Midbrain (tissue), 1 donor: ENCODE measurements around the gene ULK3.

Source experiments
- DNase-seq: peaks from one replicate; lab custom pipeline; 2025; lab: John Stamatoyannopoulos, UW

The ULK3 gene

DNA sequence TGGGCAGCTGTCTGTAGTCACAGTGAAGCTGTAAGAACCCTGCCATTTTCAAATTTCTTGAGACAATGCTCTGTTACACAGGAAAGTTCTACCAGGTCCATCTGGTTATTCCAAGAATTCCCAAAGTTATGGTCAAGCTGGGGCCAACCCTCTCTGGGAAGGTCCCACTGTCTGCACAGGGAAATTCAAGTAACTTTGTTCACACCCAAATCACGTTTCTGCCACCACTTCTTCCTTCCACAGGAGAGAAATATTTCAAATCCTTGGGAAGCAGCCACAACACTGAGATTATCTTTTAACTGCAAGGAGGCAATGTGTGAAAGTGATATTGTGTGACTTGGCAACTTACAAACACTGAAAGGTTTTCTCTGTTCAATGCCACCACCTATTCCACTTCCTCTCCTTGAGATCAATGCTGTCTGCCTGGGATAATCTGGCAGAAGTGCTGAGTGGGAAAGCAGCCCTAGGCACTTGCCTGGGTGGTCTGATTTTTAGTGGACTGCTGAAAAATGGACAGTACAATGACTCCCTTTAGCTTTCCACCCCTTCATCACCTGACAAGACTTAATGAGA lies 24.6 kb upstream of the ULK3 start:
- DNase-seq: no peak

DNA sequence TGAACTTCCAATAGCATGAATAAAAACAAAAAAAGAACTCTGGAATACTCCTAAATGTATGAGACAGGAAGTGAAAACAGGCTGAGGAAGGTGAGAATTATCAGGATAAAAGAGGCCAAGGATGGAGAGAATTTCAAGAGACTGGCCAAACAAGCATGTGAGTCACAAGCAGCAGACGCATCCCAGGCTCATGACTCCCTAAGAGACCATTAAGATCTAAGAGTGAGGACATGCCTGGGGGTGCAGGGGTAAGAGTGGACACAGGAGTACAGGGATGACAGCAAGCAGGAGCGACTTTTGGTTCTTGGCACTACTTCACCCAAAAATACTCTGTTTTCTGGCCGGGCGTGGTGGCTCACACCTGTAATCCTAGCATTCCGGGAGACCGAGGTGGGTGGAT lies 23.1 kb upstream of the ULK3 start:
- no peak for DNase-seq

DNA sequence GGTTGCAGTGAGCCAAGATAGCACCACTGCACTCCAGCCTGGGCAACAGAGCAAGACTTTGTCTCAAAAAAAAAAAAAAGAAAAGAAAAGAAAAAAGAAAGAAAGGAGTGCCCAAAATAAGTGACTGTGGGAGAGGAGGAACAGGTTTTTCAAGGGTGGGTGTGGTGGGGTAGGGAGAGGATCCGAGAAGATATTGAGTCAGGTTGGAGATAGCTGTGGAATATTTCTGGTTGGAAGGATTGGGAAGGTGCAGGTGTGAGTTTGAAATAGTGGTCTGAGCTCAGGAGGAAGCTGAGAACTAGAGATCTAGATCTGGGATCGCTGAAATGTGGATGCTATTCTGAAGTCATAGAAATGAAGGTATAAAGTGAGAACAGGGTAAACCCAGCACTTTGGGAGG lies 22.4 kb upstream of the ULK3 start:
- no peak for DNase-seq

DNA sequence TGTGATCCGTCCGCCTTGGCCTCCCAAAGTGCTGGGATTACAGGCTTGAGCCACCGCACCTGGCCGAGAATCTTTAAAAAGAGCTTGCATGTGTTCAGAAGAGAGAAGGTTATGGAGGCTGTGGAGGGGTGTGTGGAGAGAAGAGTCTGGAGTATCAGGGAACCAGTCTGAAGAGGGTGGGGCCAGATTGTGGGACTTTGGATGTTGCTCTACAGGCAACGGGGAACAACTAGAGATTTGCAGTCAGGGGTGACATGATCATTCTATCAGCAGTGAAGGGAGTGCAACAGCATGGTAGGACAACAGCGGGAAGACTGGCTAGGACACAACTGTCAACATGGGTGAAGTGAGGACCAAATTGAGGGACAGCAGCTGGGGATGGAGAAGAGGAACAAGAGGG lies 21.3 kb upstream of the ULK3 start:
- DNase-seq: no peak

DNA sequence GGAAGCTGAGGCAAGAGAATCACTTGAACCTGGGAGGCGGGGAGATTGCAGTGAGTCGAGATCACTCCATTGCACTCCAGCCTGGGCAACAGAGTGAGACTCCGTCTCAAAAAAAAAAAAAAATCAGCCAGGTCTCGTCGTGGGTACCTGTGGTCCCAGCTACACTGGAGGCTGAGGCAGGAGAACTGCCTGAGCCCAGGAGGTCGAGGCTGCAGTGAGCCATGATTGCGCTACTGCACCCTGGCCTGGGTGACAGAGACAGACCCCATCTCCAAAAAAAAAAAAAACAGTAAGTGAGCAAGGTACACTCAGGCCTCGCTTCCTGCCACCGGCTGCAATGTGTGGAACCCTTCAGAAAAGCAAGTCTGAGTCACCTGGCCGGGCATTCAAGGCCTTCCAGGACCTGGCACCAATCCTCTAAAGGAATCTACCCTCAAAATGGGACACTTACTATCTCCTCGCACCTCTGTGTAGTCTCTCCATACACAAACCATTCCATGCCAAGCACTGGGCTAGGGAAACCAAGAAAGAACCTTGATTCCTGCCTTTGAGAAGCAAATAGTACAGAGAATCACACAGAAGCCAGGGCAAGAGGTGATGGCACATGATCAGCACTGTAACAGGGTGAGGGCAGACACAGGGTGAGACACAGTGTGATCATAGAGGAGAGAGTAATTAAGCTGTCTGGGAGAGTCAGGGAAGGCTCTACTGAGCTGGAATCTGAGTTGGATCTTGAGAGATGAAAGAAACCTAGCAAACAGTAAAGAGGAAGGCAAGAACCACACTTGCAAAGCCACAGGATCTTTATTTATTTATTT lies 20.5 kb upstream of the ULK3 start:
- DNase-seq: no peak

DNA sequence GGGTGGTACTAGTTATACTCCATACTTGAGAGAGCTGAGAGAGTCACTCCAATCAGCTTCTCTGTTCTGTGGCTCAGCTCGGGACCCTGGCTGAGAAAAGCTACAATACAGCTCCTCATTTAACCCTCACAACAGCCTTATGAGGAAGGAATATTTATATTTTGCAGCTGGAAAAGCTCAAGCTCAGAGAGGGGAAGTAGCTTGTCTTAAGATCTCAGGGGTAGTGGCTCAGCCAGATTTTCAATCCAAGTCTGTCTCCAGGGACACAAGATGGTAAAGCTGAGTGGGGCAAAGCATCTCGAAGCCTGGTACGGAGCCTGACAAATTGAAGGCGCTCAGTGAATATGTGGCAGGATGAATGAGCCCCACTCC lies 15.4 kb upstream of the ULK3 start:
- no peak for DNase-seq

DNA sequence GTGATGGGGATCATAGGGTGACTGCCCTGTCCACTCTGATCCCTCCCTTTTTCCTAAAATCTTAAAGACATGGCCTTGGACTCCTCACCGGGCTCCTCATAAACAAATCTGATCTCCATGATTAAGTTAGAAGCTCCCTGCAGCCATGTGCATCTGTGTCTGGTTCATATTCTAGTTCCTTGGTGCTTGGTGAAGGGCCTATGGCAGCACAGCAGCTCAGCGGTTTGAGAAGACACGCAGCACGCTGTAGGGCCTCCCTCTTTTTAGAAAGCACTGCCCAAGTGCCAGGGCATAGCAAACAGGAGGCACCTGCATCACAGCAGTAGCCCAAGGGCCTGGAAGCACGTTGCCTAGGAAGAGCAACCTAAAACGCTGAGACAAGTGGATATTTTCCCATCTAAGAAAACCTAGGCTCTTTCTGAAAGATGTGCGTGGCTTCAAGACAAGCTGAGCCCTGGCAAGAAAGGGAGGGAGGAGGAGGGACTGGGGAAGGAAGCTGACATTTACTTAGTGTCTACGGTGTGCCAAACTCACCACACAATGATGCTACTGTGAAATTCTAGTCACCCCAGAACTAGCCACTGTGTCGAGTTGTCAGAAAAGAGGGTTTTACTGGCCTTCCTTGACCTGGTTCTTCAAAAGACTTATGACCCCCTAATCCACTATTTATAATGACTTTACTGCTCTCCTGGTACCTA lies 14.9 kb upstream of the ULK3 start:
- no peak for DNase-seq

DNA sequence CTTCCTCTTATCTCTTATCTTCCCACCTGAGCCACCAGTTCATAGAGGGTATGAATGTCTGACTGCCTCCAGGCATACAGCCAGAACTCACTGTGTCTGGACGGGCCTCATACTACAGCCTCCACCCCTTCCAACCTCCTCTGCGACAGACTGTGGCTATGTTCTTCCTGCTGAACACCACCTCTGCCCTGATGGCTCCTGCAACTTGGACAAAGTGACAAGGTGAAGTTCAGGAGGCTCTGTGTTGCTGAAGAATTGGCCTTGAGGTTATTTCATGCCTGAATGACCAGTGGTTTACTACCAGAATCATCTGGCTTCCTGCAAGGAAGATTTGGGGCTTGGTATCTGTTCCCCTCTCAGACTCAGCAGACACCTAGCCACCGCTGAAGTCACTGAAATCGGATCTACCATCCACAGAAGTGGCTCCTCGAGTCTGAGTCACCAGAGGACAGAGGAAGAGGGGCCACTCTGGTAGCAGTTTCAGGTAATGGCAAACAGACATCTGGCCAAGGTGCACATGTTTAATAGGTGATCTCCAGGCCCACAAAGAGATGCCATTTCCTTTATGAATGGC lies 14.2 kb upstream of the ULK3 start:
- no peak for DNase-seq

DNA sequence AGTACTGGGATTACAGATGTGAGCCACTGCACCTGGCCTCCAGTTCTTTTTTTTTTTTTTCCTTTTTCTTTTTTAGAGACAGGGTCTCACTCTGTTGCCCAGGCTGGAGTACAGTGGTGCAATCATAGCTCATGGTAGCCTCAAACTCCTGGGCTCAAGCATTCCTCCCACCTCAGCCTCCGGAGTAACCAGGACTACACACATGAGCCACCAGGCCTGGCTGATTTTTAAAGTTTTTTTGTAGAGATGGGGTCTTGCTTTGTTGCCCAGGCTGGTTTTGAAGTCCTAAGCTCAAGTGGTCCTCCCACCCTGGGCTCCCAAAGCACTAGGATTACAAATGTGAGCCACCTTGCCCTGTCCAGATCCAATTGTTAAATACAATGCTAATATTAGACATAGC lies 13.6 kb upstream of the ULK3 start:
- DNase-seq: no peak

DNA sequence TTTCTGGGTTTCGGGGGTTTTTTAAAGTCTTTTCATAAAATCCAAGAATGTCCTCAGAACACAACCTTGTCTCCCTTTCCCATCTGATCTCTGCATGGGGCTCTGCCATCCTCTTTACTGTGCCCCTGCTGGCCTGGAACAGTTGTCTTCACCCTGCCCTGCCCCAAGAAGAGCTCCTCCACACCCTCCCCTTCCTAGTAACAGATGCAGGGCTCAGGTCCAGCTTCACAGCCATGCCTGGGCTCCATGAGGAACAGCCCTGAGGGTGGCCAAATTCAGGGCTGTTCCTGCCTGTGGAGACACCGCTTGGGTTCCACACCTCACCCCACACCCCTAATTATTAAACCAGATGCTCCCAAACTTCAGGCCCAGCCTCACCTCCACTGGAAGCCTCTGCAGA lies 12.9 kb upstream of the ULK3 start:
- no peak for DNase-seq

DNA sequence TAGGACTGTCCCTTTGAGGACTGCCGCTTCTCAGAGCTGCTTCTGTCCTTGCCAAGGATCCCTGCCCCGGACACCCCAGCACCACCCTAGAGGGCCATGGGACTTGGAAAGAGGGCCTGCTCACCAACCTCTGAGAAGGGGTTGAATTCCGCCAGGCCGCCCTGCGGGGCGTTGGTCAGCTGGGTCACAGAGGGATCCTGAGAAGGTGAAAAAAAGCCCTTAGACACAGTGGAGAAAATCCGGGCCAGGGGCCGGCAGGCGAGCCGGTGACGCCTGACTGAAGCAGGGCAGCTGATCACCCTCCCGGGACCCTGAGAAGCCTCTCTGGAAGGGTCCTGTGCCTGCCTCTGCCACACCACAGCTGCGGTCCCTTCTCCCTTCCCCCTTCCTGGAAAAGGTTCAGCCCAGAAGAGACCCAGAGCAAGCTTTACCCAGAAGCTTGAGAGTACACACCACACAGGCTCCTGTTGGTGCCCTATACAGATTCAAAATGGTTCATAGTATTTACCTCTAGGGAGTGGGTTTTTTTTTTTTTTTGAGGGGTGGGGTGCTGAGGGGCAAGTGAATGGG lies 11.6 kb upstream of the ULK3 start:
- DNase-seq: no peak

DNA sequence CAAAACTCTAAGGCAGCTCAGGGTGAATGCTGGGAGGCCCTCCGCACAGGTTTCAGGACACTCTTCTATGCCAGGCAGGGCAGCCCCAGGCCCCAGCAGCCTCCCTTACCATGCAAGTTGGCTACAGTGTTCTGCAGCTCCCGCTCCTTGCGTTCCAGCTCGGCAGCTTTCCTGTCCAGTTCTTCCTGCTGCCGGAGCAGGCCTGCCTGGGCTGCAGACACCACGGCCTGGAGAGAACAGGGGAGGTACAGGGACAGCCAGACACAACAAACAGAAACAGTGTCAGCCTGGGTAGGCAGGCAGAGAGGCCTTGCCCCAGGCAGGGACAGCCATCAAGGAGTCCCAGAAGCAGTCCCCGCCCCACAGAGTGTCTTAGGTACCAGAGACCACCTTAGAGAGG lies 9.0 kb upstream of the ULK3 start:
- DNase-seq: no peak

DNA sequence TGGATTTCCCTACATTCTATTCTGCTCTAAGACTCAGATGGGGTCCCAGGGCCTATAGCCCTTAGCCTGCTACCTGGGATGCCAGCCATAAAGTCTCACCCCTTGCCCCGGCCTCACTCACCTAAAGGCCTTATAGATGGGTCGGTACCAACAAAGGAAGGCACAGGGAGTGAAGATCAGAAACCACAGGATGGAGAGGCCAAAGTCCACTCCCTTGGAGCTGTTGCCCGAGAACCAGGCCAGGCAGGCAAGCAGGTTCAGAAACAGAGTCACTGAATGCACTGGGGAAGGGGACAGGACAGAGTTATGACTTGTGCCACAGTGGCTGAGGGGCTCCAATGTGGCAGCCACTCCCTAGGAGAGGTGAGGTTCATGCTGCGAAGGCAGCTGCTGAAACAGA lies 7.4 kb upstream of the ULK3 start:
- DNase-seq: no peak

DNA sequence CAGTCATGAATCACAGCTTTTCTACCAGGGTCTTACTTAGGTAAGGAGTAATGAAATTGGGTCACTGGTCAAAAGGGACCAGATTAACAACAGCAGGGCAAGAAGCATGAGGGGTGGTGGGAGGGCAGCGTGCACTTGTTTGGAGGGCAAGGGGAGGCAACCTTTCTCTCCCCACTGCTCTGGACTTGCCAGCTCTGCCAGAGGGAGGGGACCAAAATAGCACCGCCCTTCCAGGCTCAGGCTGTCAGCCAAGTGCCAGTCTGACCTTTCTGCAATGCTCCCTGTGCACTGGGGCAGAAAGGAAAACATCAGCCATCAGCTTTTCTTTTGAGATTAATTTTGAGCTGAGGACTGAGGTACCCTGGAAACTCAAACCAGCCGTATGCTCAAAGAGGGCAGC lies 4.5 kb upstream of the ULK3 start:
- DNase-seq: no peak

DNA sequence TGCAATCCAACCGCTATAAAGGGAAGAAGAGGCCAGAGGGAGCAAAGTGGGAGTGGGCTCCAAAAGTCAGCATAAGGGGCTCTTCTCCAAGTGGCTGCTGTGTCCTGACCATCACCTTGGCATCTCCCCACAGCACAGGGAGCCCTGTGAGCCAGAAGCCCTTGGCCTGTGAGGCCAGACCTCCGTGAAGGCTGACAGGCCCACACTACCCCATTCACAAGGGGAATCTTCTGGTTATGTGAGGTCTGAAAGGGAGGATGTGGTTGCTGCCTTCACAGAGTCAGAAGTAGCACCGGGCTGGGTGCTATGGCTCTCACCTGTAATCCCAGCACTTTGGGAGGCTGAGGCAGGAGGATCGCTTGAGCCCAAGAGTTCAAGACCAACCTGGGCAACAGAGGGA lies 2.6 kb upstream of the ULK3 start:
- DNase-seq: no peak

DNA sequence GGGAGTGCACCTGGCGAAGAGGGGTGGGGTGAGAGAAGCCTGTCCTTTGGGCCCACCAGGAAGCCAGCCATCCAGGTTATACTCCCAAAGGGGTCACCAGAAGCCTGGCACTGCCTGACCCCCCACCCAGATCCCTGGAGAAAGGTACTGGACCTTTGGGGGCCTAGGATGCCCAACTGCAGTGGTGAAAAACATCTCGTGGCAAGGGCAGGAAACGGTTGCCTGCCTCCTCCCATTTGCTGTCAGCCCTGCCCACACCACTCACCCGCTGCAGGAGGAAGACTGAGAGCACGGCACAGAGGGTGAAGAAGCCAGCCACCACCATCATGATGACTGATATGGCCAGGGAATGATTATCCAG lies 2.2 kb upstream of the ULK3 start:
- DNase-seq: no peak

DNA sequence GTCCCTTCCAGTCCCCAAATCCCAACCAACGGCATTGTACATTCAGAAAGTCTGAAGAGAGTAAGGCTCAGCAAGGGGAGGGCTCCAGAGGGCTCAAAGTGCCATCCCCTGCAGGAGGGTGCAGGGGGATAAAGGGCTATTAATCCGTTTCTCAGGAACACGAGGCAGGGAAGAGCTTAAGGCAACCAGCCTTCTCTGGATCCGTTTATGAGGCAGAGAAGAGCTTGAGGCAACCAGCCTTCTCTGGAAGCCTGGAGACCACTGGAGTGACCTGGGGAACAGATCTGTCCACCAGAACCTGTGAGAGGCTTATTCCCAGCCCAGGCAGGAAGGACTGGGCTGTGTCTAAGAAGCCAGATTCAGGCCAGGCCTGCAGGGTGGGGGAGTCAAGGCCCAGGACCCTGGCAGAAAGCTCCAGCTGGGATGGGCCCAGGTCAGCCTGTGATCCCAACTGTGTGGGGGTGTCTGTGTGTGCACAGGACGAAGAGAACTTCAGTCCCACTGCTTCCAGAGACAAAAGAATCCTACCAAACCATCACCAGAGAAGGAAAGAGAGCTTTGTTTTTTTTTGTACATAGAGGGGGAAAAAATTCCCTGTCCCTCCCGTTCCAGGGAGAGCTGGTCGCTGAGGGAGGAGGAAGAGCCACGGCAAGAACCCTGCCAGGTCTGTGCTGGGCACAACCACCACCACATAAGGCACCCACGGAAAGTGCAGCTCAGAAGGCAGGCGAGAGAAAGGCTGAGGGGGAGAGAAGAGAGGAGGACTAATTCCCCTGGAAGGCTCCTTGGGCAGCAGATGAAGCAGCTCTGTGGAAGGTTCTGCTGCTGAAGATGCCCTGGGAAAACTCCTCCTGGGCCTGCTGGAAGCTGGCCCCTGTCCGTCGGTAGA lies 1.6 kb upstream of the ULK3 start:
- DNase-seq: no peak

DNA sequence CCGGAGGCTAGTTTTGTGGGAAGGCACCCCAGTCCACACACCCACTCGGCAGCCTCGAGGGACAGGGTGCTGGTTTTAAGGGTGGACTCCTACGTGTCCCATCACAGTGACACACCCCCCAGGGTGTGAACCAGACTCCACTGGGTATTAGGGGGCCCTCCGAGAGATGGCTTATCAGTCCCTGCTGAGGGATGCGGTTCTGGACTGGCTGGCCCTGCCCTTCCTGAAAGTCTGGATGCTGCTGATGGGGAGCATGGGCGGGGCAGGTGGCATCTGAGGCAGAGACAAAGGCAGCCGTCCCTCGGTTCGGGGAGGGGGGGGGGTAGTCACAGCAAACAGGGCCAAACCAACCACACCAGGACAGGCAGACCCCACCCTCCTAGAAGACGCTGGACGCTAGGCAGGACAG lies 939 bp upstream of the ULK3 start:
- no peak for DNase-seq

DNA sequence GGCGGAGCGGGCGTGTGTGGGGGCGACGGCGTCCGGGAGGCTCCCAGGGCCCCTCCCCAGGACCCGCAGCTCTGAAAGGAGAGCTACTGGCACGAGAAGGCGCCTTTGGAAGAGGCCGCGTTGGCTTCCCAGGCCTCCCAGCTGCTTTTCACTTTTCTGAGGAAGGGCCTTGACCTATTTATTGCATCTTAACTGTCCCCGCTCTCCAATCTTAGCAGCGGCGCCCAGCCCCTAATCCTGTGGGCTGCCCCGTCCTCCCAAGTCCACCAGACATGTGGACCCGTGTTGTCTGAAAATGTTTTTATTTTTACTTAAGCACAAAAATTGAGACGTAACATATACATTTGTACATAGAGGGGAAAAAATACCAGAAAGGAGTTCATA lies 481 bp upstream of the ULK3 start:
- no peak for DNase-seq

DNA sequence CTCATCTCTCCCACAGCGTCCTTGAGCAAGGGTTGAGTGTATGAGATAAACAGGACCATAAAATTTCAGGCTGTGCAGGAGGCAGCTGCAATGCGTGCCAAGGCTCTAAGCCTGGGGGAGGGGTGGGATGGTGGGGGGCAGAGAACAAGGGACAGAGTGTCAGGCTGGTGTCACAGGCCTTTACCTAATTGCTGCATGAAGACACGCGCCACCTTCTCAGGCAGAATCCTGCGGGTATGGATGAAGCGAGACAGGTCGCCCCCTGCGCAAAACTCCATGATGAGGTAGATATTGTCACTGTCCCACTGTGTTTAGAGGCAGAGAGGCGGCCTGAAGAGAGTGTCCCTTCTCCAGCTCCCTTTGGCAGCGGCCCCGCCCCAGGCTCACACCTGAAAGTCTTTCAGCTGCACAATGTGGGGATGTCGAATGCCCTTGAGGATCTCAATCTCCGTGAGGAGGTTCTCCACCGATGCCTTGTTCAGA lies 1.0 kb downstream of the ULK3 start:
- no peak for DNase-seq

DNA sequence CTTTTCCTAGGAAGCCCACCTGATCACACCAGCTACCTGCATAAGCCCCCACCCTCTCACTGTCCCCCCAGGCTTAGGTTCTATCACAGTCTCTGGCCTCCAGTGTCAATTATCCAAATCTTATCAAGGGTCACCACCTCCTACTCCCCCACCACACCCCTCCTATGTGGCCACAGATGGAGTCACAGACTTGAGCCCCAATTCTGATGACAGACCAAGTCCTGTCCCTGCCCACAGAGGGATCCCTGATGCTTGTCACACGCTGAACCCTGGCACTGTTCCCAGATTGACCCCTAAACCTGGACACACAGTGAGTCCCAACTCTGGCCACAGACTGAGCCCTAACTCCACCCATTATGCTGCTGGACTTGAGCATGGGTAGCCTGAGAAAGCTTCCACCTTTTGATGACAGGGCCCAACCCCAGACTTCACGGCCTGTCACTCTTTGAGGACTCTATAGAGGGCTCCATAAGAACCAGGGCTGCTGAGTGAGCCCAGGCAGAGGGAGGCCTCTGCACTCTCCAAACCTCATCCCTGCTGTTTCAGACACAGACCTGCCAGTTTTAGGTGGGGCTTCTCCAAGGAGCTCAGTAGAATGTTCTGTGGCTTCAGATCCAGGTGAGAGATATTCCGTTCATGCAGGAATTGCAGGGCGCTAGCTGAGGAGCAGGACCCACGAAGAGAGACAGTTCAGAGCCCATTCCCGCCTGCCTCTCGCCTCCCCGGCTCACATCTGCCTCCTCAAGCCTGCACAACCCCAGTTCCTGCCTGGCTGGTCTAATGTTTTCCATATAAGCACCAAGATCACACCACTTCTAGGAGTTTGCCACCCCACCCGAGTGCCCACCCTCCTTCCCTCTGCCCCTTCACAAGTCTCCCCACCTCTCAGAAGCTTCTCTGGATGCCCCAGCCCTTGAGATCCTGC lies 1.8 kb downstream of the ULK3 start:
- DNase-seq: no peak
